Measurements from ENCODE around the gene ICAM2. TPM values are rescaled to one million over a fixed set of nuclear protein-coding genes. Genes with fewer than 3 reads are reported as not detected.

The ICAM2 gene
- 348 and 500 TPM in 2 replicates for total RNA-seq

GRCh38 chr17:64020056-64020766, at the start of gene ICAM2:
ICAM2 (minus strand) TSS chr17:64020633; CDS start chr17:64006691, 13,942 bp downstream.

GRCh38 chr17:63998050-63998720, 22.2 kb downstream of the ICAM2 start, which contains the start of gene PRR29:
PRR29 (plus strand) TSS chr17:63998351; CDS start chr17:63998365, 14 bp downstream.

GRCh38 chr17:63972796-63973195, 47.6 kb downstream of the ICAM2 start, which contains the start of gene SCN4A:
SCN4A (minus strand) TSS chr17:63972918; CDS start chr17:63972841, 77 bp downstream.

Other genes starting within 250 kb of the ICAM2 start
- 87.7 and 117 TPM in 2 replicates for gene CCDC47, start 247.0 kb downstream of the ICAM2 start, total RNA-seq
- 65.1 and 80.6 TPM in 2 replicates for gene DDX42, start 246.5 kb downstream of the ICAM2 start, total RNA-seq
- 92.1 and 129 TPM in 2 replicates for gene PSMC5, start 193.2 kb downstream of the ICAM2 start, total RNA-seq
- gene FTSJ3, start 193.0 kb downstream of the ICAM2 start, total RNA-seq = 57.2 and 84.5 TPM in 2 replicates
- 69.4 and 77.6 TPM in 2 replicates for gene SMARCD2, start 177.9 kb downstream of the ICAM2 start, total RNA-seq
- not detected in 2 replicates for gene CSH2, start 147.0 kb downstream of the ICAM2 start, total RNA-seq
- not detected in 2 replicates for gene GH2, start 138.7 kb downstream of the ICAM2 start, total RNA-seq
- gene CSH1, start 124.1 kb downstream of the ICAM2 start, total RNA-seq = not detected in 2 replicates
- gene CSHL1, start 109.4 kb downstream of the ICAM2 start, total RNA-seq = not detected in 2 replicates
- gene GH1, start 101.8 kb downstream of the ICAM2 start, total RNA-seq = not detected in 2 replicates
- gene CD79B, start 88.3 kb downstream of the ICAM2 start, total RNA-seq = 1.1 TPM in 2 replicates
- gene SCN4A, start 47.7 kb downstream of the ICAM2 start, total RNA-seq = under 0.01 and 0.09 TPM in 2 replicates
- gene PRR29, start 22.3 kb downstream of the ICAM2 start, total RNA-seq = 0.27 and 0.28 TPM in 2 replicates
- 5.3 and 11.1 TPM in 2 replicates for gene ERN1, start 109.5 kb upstream of the ICAM2 start, total RNA-seq
- gene TEX2, start 242.6 kb upstream of the ICAM2 start, total RNA-seq = 17.8 and 23.7 TPM in 2 replicates

All from endothelial cell of coronary artery (primary cell).